Activated CD8-positive, alpha-beta T cell treated with anti-CD3 and anti-CD28 coated beads for 36 hours (primary cell): ENCODE measurements around the gene FAM110D. TPM values are rescaled to one million over a fixed set of nuclear protein-coding genes. Genes with fewer than 3 reads are reported as not detected.
A peak's percentile ranks its signal among the peaks of the same experiment; 100 is the strongest.

Experiments used
- ATAC-seq: fragments of 200-7000 bp; cut with Tn5 transposase; one replicate; pipeline ENCODE4 v1.10.0; 2021; ENCODE audit warnings: mild to moderate bottlenecking, moderate library complexity
- CTCF ChIA-PET: fragments of 350-600 bp; sonication (Branson Sonifier 250); formaldehyde crosslinking; loops from one replicate; lab custom pipeline; 2021; ENCODE audit warnings: antibody characterized with exemption; lab: Charles Lee
- POLR2A ChIA-PET: fragments of 350-600 bp; sonication (Branson Sonifier 250); formaldehyde crosslinking; loops from one replicate; lab custom pipeline; 2021; ENCODE audit warnings: antibody characterized with exemption; lab: Charles Lee
- DNase-seq: peaks from one replicate; pipeline ENCODE4 v3.0.0-alpha.2; 2020
- H3K27ac Mint-ChIP-seq: one replicate; pipeline ENCODE4 v1.8.0; 2021; ENCODE audit warnings: mild to moderate bottlenecking, mixed read lengths
- H3K27me3 Mint-ChIP-seq: one replicate; pipeline ENCODE4 v1.8.0; 2021; ENCODE audit warnings: mixed read lengths
- H3K36me3 Mint-ChIP-seq: one replicate; pipeline ENCODE4 v1.8.0; 2021; ENCODE audit warnings: low read depth, mixed read lengths
- H3K4me1 Mint-ChIP-seq: one replicate; pipeline ENCODE4 v1.8.0; 2021; ENCODE audit warnings: low read depth, mixed read lengths
- H3K4me3 Mint-ChIP-seq: one replicate; pipeline ENCODE4 v1.8.0; 2021; ENCODE audit warnings: mild to moderate bottlenecking, moderate library complexity, mixed read lengths
- H3K9me3 Mint-ChIP-seq: one replicate; pipeline ENCODE4 v1.8.0; 2021; ENCODE audit warnings: mixed read lengths
- intact Hi-C: fragments of 100-400 bp; cut with micrococcal nuclease; formaldehyde crosslinking; loops from one replicate; pipeline ENCODE4 v1.10.0; 2022
- total RNA-seq, 2 experiments: library from RNA; stranded (reverse); gene quantifications; one replicate each; pipeline ENCODE4 v1.2.3, GENCODE V29; 2021
- TF ChIP-seq, protein P1 (sequence below): fragments of 200-600 bp; IDR thresholded peaks from one replicate; pipeline ENCODE4 v1.8.0; 2022; ENCODE audit warnings: antibody characterized with exemption, mild to moderate bottlenecking

Gene FAM110D
- total RNA-seq, 2 experiments from 2014 or later: not detected

GRCh38 chr1:26191739-26192138 is 32.9 kb downstream of the FAM110D start:
- H3K9me3 Mint-ChIP-seq: no peaks in the 10 kb centered on the region

GRCh38 chr1:26195805-26196204 is 36.9 kb downstream of the FAM110D start:
- TF ChIP-seq, protein P1, sequence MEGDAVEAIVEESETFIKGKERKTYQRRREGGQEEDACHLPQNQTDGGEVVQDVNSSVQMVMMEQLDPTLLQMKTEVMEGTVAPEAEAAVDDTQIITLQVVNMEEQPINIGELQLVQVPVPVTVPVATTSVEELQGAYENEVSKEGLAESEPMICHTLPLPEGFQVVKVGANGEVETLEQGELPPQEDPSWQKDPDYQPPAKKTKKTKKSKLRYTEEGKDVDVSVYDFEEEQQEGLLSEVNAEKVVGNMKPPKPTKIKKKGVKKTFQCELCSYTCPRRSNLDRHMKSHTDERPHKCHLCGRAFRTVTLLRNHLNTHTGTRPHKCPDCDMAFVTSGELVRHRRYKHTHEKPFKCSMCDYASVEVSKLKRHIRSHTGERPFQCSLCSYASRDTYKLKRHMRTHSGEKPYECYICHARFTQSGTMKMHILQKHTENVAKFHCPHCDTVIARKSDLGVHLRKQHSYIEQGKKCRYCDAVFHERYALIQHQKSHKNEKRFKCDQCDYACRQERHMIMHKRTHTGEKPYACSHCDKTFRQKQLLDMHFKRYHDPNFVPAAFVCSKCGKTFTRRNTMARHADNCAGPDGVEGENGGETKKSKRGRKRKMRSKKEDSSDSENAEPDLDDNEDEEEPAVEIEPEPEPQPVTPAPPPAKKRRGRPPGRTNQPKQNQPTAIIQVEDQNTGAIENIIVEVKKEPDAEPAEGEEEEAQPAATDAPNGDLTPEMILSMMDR: no peak
- Mint-ChIP-seq H3K27me3 (no peaks in the 10 kb centered on the region), H3K27ac (no peak overlapping the region), H3K36me3 (no peaks in the 10 kb centered on the region), H3K4me3 (no peak overlapping the region), H3K9me3 (no peaks in the 10 kb centered on the region), H3K4me1 (peaks cover 9% of the 10 kb centered on the region)
- CTCF ChIA-PET: interaction anchor here (1.4 kb wide), 1 partner anchor 221 kb away, joined by 3 read pairs; no protein-coding TSS in a partner anchor
- DNase-seq (no peak), ATAC-seq (no peak)
- POLR2A ChIA-PET: no interaction called here
- intact Hi-C loops: no loop called here

More at GRCh38 chr1:26191739-26192138, 32.9 kb downstream of the FAM110D start:
- Mint-ChIP-seq H3K4me1 (peaks cover 6% of the 10 kb centered on the region), H3K27ac (peak overlapping the region; percentile 6), H3K27me3 (no peaks in the 10 kb centered on the region), H3K36me3 (no peaks in the 10 kb centered on the region), H3K4me3 (no peak overlapping the region)
- DNase-seq (peak; percentile 38), ATAC-seq (peak; percentile 83)
- TF ChIP-seq, protein P1: no peak
- POLR2A ChIA-PET: no interaction called here
- intact Hi-C loops: no loop called here
- CTCF ChIA-PET: interaction anchor here (1.6 kb wide), 1 partner anchor 42 kb away, joined by 8 read pairs; the partner anchor contains the start of gene CEP85

DNA sequence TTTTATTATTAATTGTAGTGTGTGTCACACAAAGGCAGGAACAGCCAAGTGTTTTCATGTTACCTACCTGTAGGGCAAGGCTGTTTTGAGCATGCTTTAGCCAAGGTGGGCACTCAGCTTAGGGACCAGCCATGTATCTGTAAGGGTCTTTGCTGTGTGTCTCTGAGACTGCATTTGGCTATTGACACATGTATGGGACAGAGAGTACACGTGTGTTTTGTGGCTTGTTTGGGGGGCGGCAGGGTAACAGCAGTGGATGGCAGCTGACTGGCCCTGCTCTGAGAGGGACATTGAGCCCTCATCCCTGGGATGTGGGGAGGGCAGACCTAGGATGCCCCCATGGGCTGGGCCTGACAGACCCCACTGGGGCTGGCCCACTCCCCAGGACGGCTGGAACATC is 38.4 kb downstream of the FAM110D start:
- intact Hi-C loops: no loop called here
- no peak for DNase-seq
- ATAC-seq: no peak
- ChIA-PET POLR2A (no interaction called here), CTCF (interaction anchor here (0.6 to 1.2 kb wide), 2 partner anchors 37 to 52 kb away, joined by 4 to 5 read pairs; partner anchors contain the start of gene CEP85)
- H3K27me3 Mint-ChIP-seq: no peaks in the 10 kb centered on the region
- TF ChIP-seq, protein P1: no peak
- H3K9me3 Mint-ChIP-seq: no peaks in the 10 kb centered on the region
- no peaks in the 10 kb centered on the region for H3K36me3 Mint-ChIP-seq
- H3K4me3 Mint-ChIP-seq: no peak overlapping the region
- no peak overlapping the region for H3K27ac Mint-ChIP-seq
- peaks cover 14% of the 10 kb centered on the region for H3K4me1 Mint-ChIP-seq

DNA sequence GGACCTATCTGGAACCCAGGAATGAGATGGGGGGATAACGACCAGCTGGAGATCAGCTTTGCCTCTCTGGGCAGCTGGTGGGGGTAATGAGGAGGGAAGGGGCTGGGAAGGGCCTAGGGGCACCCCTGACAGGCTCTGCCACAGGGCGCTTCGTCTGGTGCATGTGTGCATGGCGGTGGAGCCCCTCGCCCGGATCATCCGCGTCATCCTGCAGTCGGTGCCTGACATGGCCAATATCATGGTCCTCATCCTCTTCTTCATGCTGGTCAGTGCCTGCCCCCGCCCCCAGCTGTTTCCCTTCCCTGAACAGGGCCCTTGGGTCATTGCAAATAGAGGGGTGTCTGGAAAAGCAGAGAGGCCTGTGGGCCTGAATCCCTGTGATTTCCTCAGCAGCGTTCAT is 38.9 kb downstream of the FAM110D start:
- ChIA-PET POLR2A (no interaction called here), CTCF (interaction anchor here (1.2 kb wide), 1 partner anchor 36 kb away, joined by 5 read pairs; the partner anchor contains the start of gene CEP85)
- DNase-seq (no peak), ATAC-seq (no peak)
- Mint-ChIP-seq H3K27ac (no peak overlapping the region), H3K4me1 (peaks cover 14% of the 10 kb centered on the region), H3K4me3 (no peak overlapping the region), H3K36me3 (no peaks in the 10 kb centered on the region), H3K27me3 (no peaks in the 10 kb centered on the region), H3K9me3 (no peaks in the 10 kb centered on the region)
- intact Hi-C loops: no loop called here
- TF ChIP-seq, protein P1: no peak

GRCh38 chr1:26200413-26200812 is 41.5 kb downstream of the FAM110D start:
- intact Hi-C loops: no loop called here
- no peaks in the 10 kb centered on the region for H3K9me3 Mint-ChIP-seq
- ChIA-PET POLR2A (no interaction called here), CTCF (interaction anchor here (1.5 to 1.7 kb wide), 2 partner anchors 30 to 32 kb away, joined by 4 read pairs; partner anchors contain the start of gene ZNF593)
- H3K27ac Mint-ChIP-seq: no peak overlapping the region
- no peaks in the 10 kb centered on the region for H3K36me3 Mint-ChIP-seq
- H3K4me3 Mint-ChIP-seq: no peak overlapping the region
- DNase-seq (no peak), ATAC-seq (no peak)
- H3K27me3 Mint-ChIP-seq: no peaks in the 10 kb centered on the region
- peaks cover 14% of the 10 kb centered on the region for H3K4me1 Mint-ChIP-seq
- TF ChIP-seq, protein P1: no peak
